Neural cell (in vitro differentiated cells): Measurements from ENCODE around the gene TANC2. TPM values are rescaled to one million over a fixed set of nuclear protein-coding genes. Genes with fewer than 3 reads are reported as not detected.

Experiments
- H2AFZ ChIP-seq: fragments of 200-600, 300-800 bp; sonication (generic), shearing (Covaris generic); 2 replicates; pipeline ENCODE4 v1.6.0; 2014; ENCODE audit warnings: low read depth, mild to moderate bottlenecking, antibody characterized with exemption, low read length, moderate library complexity
- H3F3A ChIP-seq: fragments of 200-600 bp; shearing (Covaris generic); 2 replicates; pipeline ENCODE4 v1.6.1; 2016; ENCODE audit warnings: mild to moderate bottlenecking, moderate library complexity, mixed read lengths, antibody characterized with exemption, low read length; ENCODE audit not compliant: insufficient read depth, poor library complexity, severe bottlenecking
- H3K27ac ChIP-seq: fragments of 200-600, 300-800 bp; sonication (generic), shearing (Covaris generic); 2 replicates; pipeline ENCODE4 v1.5.1; 2014; ENCODE audit warnings: mild to moderate bottlenecking, low read length, moderate library complexity
- H3K27me3 ChIP-seq: fragments of 300-800, 200-600 bp; sonication (generic), shearing (Covaris generic); 2 replicates; pipeline ENCODE4 v1.6.0; 2014; ENCODE audit warnings: mild to moderate bottlenecking, low read depth, low read length, moderate library complexity; ENCODE audit not compliant: insufficient read depth
- H3K36me3 ChIP-seq: fragments of 300-800, 200-600 bp; sonication (generic), shearing (Covaris generic); 2 replicates; pipeline ENCODE4 v1.5.1; 2014; ENCODE audit warnings: mild to moderate bottlenecking, antibody characterized with exemption, low read length, moderate library complexity; ENCODE audit not compliant: insufficient read depth
- H3K4me2 ChIP-seq: fragments of 300-800, 200-600 bp; sonication (generic), shearing (Covaris generic); 2 replicates; pipeline ENCODE4 v1.6.0; 2014; ENCODE audit warnings: mild to moderate bottlenecking, low read length
- H3K4me3 ChIP-seq: fragments of 300-800, 200-600 bp; sonication (generic), shearing (Covaris generic); 2 replicates; pipeline ENCODE4 v1.5.1; 2014; ENCODE audit warnings: mild to moderate bottlenecking, low read length, moderate library complexity
- H3K79me2 ChIP-seq: fragments of 200-600 bp; shearing (Covaris generic); replicated peaks from 2 replicates; pipeline ENCODE4 v1.6.0; 2014; ENCODE audit warnings: mild to moderate bottlenecking, low read length, moderate library complexity; ENCODE audit not compliant: insufficient read depth
- H3K9ac ChIP-seq: fragments of 300-800, 200-600 bp; sonication (generic), shearing (Covaris generic); 2 replicates; pipeline ENCODE4 v1.6.1; 2016; ENCODE audit warnings: mild to moderate bottlenecking, low read length, mixed read lengths
- H3K9me2 ChIP-seq: fragments of 200-600 bp; shearing (Covaris generic); 2 replicates; pipeline ENCODE4 v1.6.1; 2016; ENCODE audit warnings: mild to moderate bottlenecking, low read length, mixed read lengths; ENCODE audit not compliant: insufficient read depth
- H3K9me3 ChIP-seq: fragments of 200-600, 300-800 bp; sonication (generic), shearing (Covaris generic); 2 replicates; pipeline ENCODE4 v1.6.1; 2016; ENCODE audit warnings: mild to moderate bottlenecking, mixed run types, low read length, moderate library complexity, mixed read lengths
- H4K20me1 ChIP-seq: fragments of 200-600 bp; shearing (Covaris generic); 2 replicates; pipeline ENCODE4 v1.6.1; 2016; ENCODE audit warnings: mild to moderate bottlenecking, mixed run types; ENCODE audit not compliant: insufficient read depth
- CTCF ChIP-seq: fragments of 450-650 bp; IDR thresholded peaks from 2 replicates; pipeline ENCODE4 v1.5.1; 2014; ENCODE audit warnings: antibody characterized with exemption, mild to moderate bottlenecking, moderate library complexity; ENCODE audit not compliant: poor library complexity, severe bottlenecking
- EP300 ChIP-seq: fragments of 450-650 bp; conservative IDR thresholded peaks from 2 replicates; pipeline ENCODE4 v1.6.1; 2014; ENCODE audit warnings: antibody characterized with exemption, mild to moderate bottlenecking, moderate library complexity; ENCODE audit not compliant: poor library complexity, severe bottlenecking
- EZH2 ChIP-seq: fragments of 200-600, 300-800 bp; shearing (Covaris generic), sonication (generic); IDR thresholded peaks from 2 replicates; pipeline ENCODE4 v1.6.1; 2014; ENCODE audit warnings: antibody characterized with exemption, low read length, borderline replicate concordance, mild to moderate bottlenecking; ENCODE audit not compliant: insufficient read depth, poor library complexity, severe bottlenecking
- MXI1 ChIP-seq: fragments of 450-650 bp; conservative IDR thresholded peaks from 2 replicates; pipeline ENCODE4 v1.6.1; 2014; ENCODE audit warnings: antibody characterized with exemption, mild to moderate bottlenecking; ENCODE audit not compliant: poor library complexity, severe bottlenecking
- POLR2AphosphoS5 ChIP-seq: IDR thresholded peaks from 2 replicates; pipeline ENCODE4 v1.6.1; 2012
- RAD21 ChIP-seq: fragments of 450-650 bp; conservative IDR thresholded peaks from 2 replicates; pipeline ENCODE4 v1.6.1; 2014; ENCODE audit warnings: antibody characterized with exemption, mild to moderate bottlenecking, moderate library complexity
- REST ChIP-seq: IDR thresholded peaks from 2 replicates; pipeline ENCODE4 v1.6.1; 2012; ENCODE audit warnings: borderline replicate concordance
- SMC3 ChIP-seq: fragments of 450-650 bp; conservative IDR thresholded peaks from 2 replicates; pipeline ENCODE4 v1.6.1; 2014; ENCODE audit warnings: antibody characterized with exemption, mild to moderate bottlenecking, moderate library complexity; ENCODE audit not compliant: poor library complexity
- TAF1 ChIP-seq: IDR thresholded peaks from 2 replicates; pipeline ENCODE4 v1.6.1; 2012; ENCODE audit warnings: low read depth
- polyA plus RNA-seq: library from polyadenylated mRNA; depleted of rRNA; stranded (reverse); fragments of >200 nt; gene quantifications from 2 replicates; pipeline ENCODE4 v1.2.3, GENCODE V29; 2014

TANC2 gene
- polyA plus RNA-seq, 1 donor from 2014 or later: 16.3 TPM

GRCh38 chr17:62933501-62934385 lies 32.3 kb upstream of the TANC2 start:
- no peaks in the 10 kb centered on the region for H3K9me3 ChIP-seq
- no peaks in the 10 kb centered on the region for H3K79me2 ChIP-seq
- no peaks in the 10 kb centered on the region for H3K27me3 ChIP-seq
- TF ChIP-seq SMC3 (peak; percentile 29), MXI1 (peak; percentile 80), EZH2 (no peak), EP300 (peak; percentile 83), CTCF (no peak), POLR2AphosphoS5 (no peak), RAD21 (peak; percentile 39), TAF1 (no peak), REST (no peak)
- H3K4me3 ChIP-seq: peak overlapping the region; percentile 12
- H3K27ac ChIP-seq: peak overlapping the region; percentile 51
- H3K9me2 ChIP-seq: no peaks in the 10 kb centered on the region
- H3K4me2 ChIP-seq: no peak overlapping the region
- peak overlapping the region; percentile 21 for H3K9ac ChIP-seq
- no peak overlapping the region for H2AFZ ChIP-seq
- H3K36me3 ChIP-seq: no peaks in the 10 kb centered on the region
- no peaks in the 10 kb centered on the region for H4K20me1 ChIP-seq
- H3F3A ChIP-seq: no peaks in the 10 kb centered on the region

GRCh38 chr17:62935098-62935497 lies 30.9 kb upstream of the TANC2 start:
- H3K9me3 ChIP-seq: no peaks in the 10 kb centered on the region
- H3K36me3 ChIP-seq: no peaks in the 10 kb centered on the region
- no peak overlapping the region for H3K9ac ChIP-seq
- H3F3A ChIP-seq: no peaks in the 10 kb centered on the region
- no peak overlapping the region for H2AFZ ChIP-seq
- H3K27ac ChIP-seq: no peak overlapping the region
- no peak overlapping the region for H3K4me3 ChIP-seq
- no peak overlapping the region for H3K4me2 ChIP-seq
- H4K20me1 ChIP-seq: no peaks in the 10 kb centered on the region
- no peaks in the 10 kb centered on the region for H3K79me2 ChIP-seq
- H3K9me2 ChIP-seq: no peaks in the 10 kb centered on the region
- TF ChIP-seq EZH2 (no peak), EP300 (no peak), REST (no peak), RAD21 (no peak), POLR2AphosphoS5 (no peak), TAF1 (no peak), MXI1 (no peak), CTCF (no peak)
- no peaks in the 10 kb centered on the region for H3K27me3 ChIP-seq
